NT2/D1 (cell line): Measurements from ENCODE around the gene RALA.
A peak's percentile ranks its signal among the peaks of the same experiment; 100 is the strongest.
"Not testable (repeated sequence)": the region's sequence is repeated elsewhere in the genome, so short reads cannot be mapped to it uniquely, and the experiment has no call there.

Source experiments
- DNase-seq: peaks from one replicate; pipeline ENCODE4 v3.0.0-alpha.2; 2011; ENCODE audit warnings: low read depth, low spot score
- H3K27me3 ChIP-seq: 2 replicates; pipeline ENCODE4 v1.6.0; 2011; ENCODE audit warnings: mild to moderate bottlenecking; ENCODE audit not compliant: insufficient read length, insufficient read depth
- H3K36me3 ChIP-seq: 2 replicates; pipeline ENCODE4 v1.6.1; 2011; ENCODE audit warnings: mild to moderate bottlenecking, low read length, mixed read lengths; ENCODE audit not compliant: insufficient read depth, insufficient read length
- H3K4me1 ChIP-seq: 2 replicates; pipeline ENCODE4 v1.5.1; 2011; ENCODE audit not compliant: insufficient read depth, insufficient read length
- H3K4me3 ChIP-seq: 2 replicates; pipeline ENCODE4 v1.5.1; 2011; ENCODE audit warnings: low read depth; ENCODE audit not compliant: insufficient read length
- H3K9ac ChIP-seq: 2 replicates; pipeline ENCODE4 v1.6.0; 2011; ENCODE audit warnings: low read depth; ENCODE audit not compliant: insufficient read length
- H3K9me3 ChIP-seq: 2 replicates; pipeline ENCODE4 v1.5.1; 2011; ENCODE audit warnings: mild to moderate bottlenecking, low read length; ENCODE audit not compliant: insufficient read depth
- SUZ12 ChIP-seq: IDR thresholded peaks from 2 replicates; pipeline ENCODE4 v1.6.1; 2011; ENCODE audit not compliant: insufficient read length, insufficient read depth; ENCODE audit errors: extremely low read depth
- YY1 ChIP-seq: IDR thresholded peaks from 2 replicates; pipeline ENCODE4 v1.6.1; 2011; ENCODE audit not compliant: insufficient read length, insufficient read depth
- ZNF274 ChIP-seq: IDR thresholded peaks from 2 replicates; pipeline ENCODE4 v1.6.1; 2011; ENCODE audit warnings: mild to moderate bottlenecking, low read depth, low read length

RALA gene

DNA sequence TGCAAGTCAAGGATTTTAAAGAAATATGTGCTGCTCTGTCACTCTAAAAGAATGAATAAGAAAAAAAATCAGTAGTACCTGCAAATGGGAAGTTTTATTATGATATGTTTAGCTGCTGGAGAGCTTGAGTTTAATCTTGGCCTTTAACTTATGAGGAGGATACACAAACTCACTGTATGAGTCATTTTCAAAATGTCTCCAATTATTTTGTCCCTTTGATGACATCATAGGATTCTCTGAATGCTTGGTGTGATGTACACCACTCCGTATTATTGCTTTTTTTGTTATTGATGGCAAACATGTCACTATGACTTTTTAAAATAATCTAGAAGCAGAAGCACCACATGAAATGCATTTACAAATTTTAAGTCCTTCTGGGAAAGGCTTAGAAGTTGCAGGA lies 125.8 kb downstream of the RALA start:
- Histone ChIP-seq H3K27me3 (no peaks in the 10 kb centered on the region), H3K9me3 (peaks cover 5% of the 10 kb centered on the region; the same call in 1 of the 2 replicates), H3K4me3 (no peak overlapping the region), H3K4me1 (peaks cover 3% of the 10 kb centered on the region), H3K9ac (no peak overlapping the region), H3K36me3 (peaks cover 7% of the 10 kb centered on the region)
- no peak for TF ChIP-seq SUZ12
- no peak for TF ChIP-seq YY1
- TF ChIP-seq ZNF274 = no peak
- DNase-seq = no peak

DNA sequence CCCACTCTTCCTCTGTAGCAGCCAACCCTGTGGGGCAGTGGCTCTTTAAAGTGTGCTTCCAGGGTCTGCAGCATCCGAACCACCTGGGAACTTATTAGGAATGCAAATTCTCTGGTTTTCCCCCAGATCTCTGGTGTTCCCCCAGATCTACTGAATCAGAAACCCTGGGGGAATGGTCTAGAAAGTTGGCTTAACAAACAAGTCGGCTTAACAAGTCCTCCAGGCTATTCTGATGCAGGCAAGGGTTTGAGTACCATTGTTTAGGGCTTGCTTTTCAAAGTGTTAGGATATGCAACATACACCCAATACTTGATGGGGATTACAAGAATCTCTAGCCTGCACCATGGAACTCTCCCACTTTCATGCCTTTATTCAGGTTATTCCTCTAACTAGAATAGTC lies 126.3 kb downstream of the RALA start:
- H3K9me3 ChIP-seq = peaks cover 5% of the 10 kb centered on the region; the same call in 1 of the 2 replicates
- H3K36me3 ChIP-seq = peaks cover 3% of the 10 kb centered on the region
- TF ChIP-seq ZNF274 (no peak), YY1 (no peak), SUZ12 (no peak)
- peaks cover 3% of the 10 kb centered on the region for H3K4me1 ChIP-seq
- H3K4me3 ChIP-seq = no peak overlapping the region
- DNase-seq = peak; percentile 79
- no peak overlapping the region for H3K9ac ChIP-seq
- no peaks in the 10 kb centered on the region for H3K27me3 ChIP-seq

DNA sequence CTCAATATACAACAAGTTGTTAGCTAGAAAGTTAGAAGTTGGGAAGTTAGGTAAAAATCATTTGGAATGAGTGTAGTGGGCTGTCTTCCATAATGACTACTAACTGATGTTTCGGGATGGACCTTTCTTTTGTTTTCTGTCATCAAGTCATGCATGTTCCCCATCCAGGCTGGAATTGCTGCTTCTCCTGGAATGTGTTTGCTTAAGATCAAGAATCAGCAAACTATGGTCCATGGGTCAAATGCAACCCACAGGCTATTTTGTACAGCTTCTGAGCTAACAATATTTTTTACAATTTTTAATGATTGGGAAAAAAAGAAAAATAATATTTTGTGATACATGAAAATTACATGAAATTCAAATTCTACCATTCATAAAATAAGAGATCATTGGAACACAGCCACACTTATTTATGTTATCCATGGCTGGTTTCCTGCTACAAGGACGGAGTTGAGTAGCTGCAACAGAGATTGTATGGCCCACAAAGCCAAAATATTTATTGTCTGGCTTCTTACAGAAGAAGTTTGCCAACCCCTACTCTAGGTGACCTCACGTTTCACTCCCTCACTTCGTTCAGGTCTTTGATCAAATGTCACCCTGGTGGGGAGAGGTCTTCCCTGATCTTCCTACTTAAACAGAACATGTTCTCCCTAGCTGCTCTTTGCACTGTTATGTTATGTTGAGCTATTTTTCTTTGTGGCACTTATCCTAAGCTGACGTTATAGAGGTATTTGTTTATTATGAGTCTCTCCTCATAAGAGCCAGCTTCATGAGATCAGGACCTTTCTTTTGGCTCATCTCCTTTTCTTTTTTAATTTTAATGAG lies 127.1 kb downstream of the RALA start:
- H3K36me3 ChIP-seq = peaks cover 1% of the 10 kb centered on the region
- no peaks in the 10 kb centered on the region for H3K27me3 ChIP-seq
- TF ChIP-seq ZNF274 (no peak), SUZ12 (no peak), YY1 (no peak)
- peaks cover 3% of the 10 kb centered on the region for H3K4me1 ChIP-seq
- H3K9ac ChIP-seq = no peak overlapping the region
- DNase-seq = no peak
- peaks cover 5% of the 10 kb centered on the region; the same call in 1 of the 2 replicates for H3K9me3 ChIP-seq
- H3K4me3 ChIP-seq = no peak overlapping the region

DNA sequence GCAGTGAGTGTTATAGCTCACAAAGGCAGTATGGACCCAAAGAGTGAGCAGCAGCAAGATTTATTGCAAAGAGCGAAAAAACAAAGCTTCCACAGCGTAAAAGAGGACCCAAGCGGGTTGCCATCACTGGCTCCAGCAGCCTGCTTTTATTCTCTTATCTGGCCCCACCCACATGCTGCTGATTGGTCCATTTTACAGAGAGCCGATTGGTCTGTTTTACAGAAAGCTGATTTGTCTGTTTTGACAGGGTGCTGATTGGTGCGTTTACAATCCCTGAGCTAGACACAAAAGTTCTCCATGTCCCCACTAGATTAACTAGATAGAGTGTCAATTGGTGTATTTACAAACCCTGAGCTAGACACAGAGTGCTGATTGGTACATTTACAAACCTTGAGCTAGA lies 129.9 kb downstream of the RALA start:
- not testable (repeated sequence) for H3K36me3 ChIP-seq, DNase-seq, H3K27me3 ChIP-seq, H3K9ac ChIP-seq, H3K4me3 ChIP-seq, H3K4me1 ChIP-seq
- peaks cover 27% of the 10 kb centered on the region; the same call in 1 of the 2 replicates for H3K9me3 ChIP-seq

DNA sequence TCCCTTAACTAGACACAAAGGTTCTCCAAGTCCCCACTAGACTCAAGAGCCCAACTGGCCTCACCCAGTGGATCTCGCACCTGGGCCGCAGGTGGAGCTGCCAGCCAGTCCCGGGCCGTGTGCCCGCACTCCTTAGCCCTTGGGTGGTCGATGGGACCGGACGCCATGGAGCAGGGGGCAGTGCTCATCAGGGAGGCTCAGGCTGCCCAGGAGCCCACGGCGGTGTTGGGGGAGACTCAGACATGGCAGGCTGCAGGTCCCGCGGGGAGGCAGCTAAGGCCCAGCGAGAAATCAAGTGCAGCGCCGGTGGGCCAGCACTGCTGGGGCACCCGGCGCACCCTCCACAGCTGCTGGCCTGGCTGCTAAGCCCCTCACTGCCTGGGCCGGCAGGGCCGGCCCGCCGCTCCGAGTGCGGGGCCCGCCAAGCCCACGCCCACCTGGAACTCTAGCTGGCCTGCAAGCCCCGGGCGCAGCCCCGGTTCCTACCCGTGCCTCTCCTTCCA lies 130.5 kb downstream of the RALA start:
- Histone ChIP-seq H3K9me3 (peaks cover 34% of the 10 kb centered on the region; the same call in 1 of the 2 replicates), H3K27me3 (no peaks in the 10 kb centered on the region), H3K4me3 (no peak overlapping the region), H3K36me3 (no peaks in the 10 kb centered on the region), H3K4me1 (no peaks in the 10 kb centered on the region), H3K9ac (no peak overlapping the region)
- TF ChIP-seq SUZ12 (no peak), YY1 (no peak), ZNF274 (no peak)
- no peak for DNase-seq

DNA sequence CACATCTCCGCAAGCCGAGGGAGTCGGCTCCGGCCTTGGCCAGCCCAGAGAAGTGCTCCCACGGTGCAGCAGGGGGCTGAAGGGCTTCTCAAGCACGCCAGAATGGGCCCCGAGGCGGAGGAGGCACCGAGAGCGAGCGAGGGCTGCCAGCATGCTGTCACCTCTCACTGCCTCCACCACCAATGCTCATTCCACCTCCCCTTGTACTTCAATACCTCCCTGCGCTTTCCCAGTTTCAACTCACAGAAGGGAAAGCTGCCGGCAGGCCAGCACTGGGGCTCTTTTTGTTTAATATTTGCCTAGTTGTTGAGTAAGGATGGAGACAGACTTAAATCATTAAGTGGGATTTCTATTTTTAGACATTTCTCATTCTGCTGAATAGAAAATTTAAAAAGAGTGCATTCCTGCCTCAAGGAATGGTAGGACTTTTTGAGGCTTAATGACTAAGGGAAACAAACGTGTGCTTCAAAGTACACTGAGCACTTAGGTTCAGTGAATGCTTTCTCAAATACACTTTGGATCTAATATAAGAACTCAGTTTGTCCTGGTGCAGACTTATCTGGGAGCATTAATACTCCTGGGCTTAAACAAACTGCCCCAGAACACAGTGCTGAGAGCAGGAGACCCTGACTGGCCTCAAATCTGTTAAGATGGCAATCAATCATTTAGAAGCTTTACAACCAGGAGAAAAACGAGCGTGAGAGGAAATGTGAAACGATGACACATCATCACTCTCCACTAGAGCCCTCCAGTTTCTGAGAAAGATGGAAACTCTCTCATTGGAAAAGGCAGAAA lies 131.2 kb downstream of the RALA start:
- H3K36me3 ChIP-seq = no peaks in the 10 kb centered on the region
- H3K9me3 ChIP-seq = peaks cover 34% of the 10 kb centered on the region; the same call in 1 of the 2 replicates
- TF ChIP-seq SUZ12 (no peak), YY1 (no peak), ZNF274 (no peak)

DNA sequence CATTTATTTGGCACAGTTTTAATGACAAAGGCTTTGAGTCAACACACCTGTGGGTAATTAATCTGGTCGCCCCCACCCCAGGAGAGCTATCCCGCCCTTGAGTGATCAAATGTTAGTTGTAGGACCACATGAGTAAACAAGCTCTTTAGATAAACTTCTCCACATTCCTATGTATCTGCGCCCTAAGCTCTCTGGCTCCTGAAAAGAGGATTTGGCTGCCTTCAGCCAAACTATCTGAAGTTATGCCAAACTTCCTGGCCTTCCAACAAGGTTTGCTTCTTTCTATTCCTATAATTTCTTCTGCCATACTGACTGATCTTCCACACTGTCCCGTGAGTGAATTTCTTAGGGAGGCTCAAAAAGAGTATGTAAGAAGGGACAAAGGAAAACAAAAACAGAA lies 134.2 kb downstream of the RALA start:
- H3K4me3 ChIP-seq = no peak overlapping the region
- TF ChIP-seq SUZ12 (no peak), ZNF274 (no peak), YY1 (no peak)

More for the DNA sequence above, 131.2 kb downstream of the RALA start:
- Histone ChIP-seq H3K27me3 (no peaks in the 10 kb centered on the region), H3K4me1 (no peaks in the 10 kb centered on the region), H3K4me3 (no peak overlapping the region), H3K9ac (no peak overlapping the region)
- DNase-seq = no peak

More for the DNA sequence above, 134.2 kb downstream of the RALA start:
- peaks cover 44% of the 10 kb centered on the region; the same call in 1 of the 2 replicates for H3K9me3 ChIP-seq
- no peaks in the 10 kb centered on the region for H3K36me3 ChIP-seq
- DNase-seq = no peak
- H3K9ac ChIP-seq = no peak overlapping the region
- H3K4me1 ChIP-seq = no peaks in the 10 kb centered on the region
- no peaks in the 10 kb centered on the region for H3K27me3 ChIP-seq
